ENCODE measurements around the gene PRPF4.

DNA sequence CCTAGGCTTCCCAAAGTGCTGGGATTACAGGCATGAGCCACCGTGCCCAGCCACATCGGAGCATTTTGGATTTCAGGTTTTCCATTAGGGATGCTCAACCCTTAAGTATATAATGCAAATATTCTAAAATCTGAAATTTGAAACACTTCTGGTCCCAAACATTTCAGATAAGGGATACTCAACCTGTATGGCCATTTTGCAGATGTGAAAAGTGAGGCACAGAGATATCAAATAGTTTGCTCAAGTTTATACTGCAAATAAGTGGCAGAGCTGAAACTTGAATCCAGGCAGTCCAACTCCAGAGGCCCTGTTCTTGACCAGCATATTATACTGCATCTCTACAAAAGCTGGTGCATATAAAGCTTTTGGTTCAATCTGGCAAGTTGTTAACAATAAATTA, 62.3 kb downstream of the PRPF4 start:
- TF ChIP-seq POLR2A (IDR thresholded peaks at IDR 0.05) = no peak
- TF ChIP-seq, protein P1, sequence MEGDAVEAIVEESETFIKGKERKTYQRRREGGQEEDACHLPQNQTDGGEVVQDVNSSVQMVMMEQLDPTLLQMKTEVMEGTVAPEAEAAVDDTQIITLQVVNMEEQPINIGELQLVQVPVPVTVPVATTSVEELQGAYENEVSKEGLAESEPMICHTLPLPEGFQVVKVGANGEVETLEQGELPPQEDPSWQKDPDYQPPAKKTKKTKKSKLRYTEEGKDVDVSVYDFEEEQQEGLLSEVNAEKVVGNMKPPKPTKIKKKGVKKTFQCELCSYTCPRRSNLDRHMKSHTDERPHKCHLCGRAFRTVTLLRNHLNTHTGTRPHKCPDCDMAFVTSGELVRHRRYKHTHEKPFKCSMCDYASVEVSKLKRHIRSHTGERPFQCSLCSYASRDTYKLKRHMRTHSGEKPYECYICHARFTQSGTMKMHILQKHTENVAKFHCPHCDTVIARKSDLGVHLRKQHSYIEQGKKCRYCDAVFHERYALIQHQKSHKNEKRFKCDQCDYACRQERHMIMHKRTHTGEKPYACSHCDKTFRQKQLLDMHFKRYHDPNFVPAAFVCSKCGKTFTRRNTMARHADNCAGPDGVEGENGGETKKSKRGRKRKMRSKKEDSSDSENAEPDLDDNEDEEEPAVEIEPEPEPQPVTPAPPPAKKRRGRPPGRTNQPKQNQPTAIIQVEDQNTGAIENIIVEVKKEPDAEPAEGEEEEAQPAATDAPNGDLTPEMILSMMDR (IDR thresholded peaks at IDR 0.05) = no peak
- TF ChIP-seq EP300 (IDR thresholded peaks at IDR 0.05) = no peak

Data from tibial nerve (tissue), 4 donors.